HepG2 (cell line): Measurements from ENCODE around the gene KIF13A. TPM values are rescaled to one million over a fixed set of nuclear protein-coding genes. Genes with fewer than 3 reads are reported as not detected.
"Not testable (repeated sequence)": the region's sequence is repeated elsewhere in the genome, so short reads cannot be mapped to it uniquely, and the experiment has no call there.

Experiments
- ATAC-seq: fragments of 200-7000 bp; cut with Tn5 transposase; 3 replicates; pipeline ENCODE4 v1.9.1; 2020; ENCODE audit warnings: mild to moderate bottlenecking, moderate library complexity
- BruUV-seq: library from RNA; stranded (reverse); fragments of 400-500 nt; replicated peaks from 2 replicates; lab custom pipeline; 2021; lab: Mats Ljungman, UMichigan
- CTCF ChIA-PET: fragments of 300-600 bp; formaldehyde crosslinking; extraction: SDS; loops from one replicate; lab custom pipeline; 2021; ENCODE audit warnings: low total read pairs, inconsistent platforms, low intra/inter-chr PET ratio; lab: Yijun Ruan, JAX
- POLR2A ChIA-PET: fragments of 350-600 bp; sonication (Branson Sonifier 250); formaldehyde crosslinking; loops from one replicate; lab custom pipeline; 2020; ENCODE audit warnings: antibody characterized with exemption, inconsistent platforms; lab: Yijun Ruan, JAX
- DNase-seq: peaks from one replicate; pipeline ENCODE4 v3.0.0-alpha.2; 2015; ENCODE audit warnings: low spot score
- FAIRE-seq: peaks from 3 replicates; lab custom pipeline; 2011; peaks lifted over from hg19 to GRCh38; lab: Jason Lieb, UNC
- H2AFZ ChIP-seq: one replicate; pipeline ENCODE4 v1.6.1; 2011; ENCODE audit warnings: low read length, inconsistent platforms
- H3K27ac ChIP-seq: fragments of 300-600 bp; 3 replicates; pipeline ENCODE4 v1.8.0; 2011; ENCODE audit warnings: mixed run types, mild to moderate bottlenecking, mixed read lengths, low read length, inconsistent platforms; ENCODE audit not compliant: insufficient read depth; ENCODE audit errors: extremely low read length
- H3K27me3 ChIP-seq, 2 experiments: fragments of 200-600 bp in 1 of 2; 2 replicates in 1 of 2; 3 replicates in 1 of 2; pipeline versions ENCODE4 v1.6.0 to v1.8.0; 2011; ENCODE audit warnings: low read length in 2 of 2, mild to moderate bottlenecking in 2 of 2, moderate library complexity in 2 of 2, inconsistent platforms in 1 of 2; ENCODE audit not compliant: insufficient read depth in 2 of 2, control insufficient read depth in 1 of 2
- H3K36me3 ChIP-seq, 2 experiments: fragments of 200-600 bp in 1 of 2; replicated peaks in 1 of 2; 2 replicates in 1 of 2; 3 replicates in 1 of 2; pipeline versions ENCODE4 v1.5.1 to v1.8.0; 2011; ENCODE audit warnings: low read length in 2 of 2, inconsistent platforms in 1 of 2; ENCODE audit not compliant: insufficient read depth in 2 of 2, control insufficient read depth in 1 of 2
- H3K4me1 ChIP-seq: 2 replicates; pipeline ENCODE4 v1.5.1; 2012; ENCODE audit warnings: low read length, inconsistent platforms; ENCODE audit not compliant: insufficient read depth
- H3K4me2 ChIP-seq: 2 replicates; pipeline ENCODE4 v1.6.0; 2011; ENCODE audit warnings: low read depth, low read length, inconsistent platforms
- H3K4me3 ChIP-seq, 3 experiments: fragments of 200-600 bp in 1 of 3; sonication (generic), shearing (Covaris generic) in 1 of 3; replicated peaks in 1 of 3; 2 replicates each; pipeline ENCODE4 v1.5.1; 2011 to 2016; ENCODE audit warnings: low read length in 3 of 3, inconsistent platforms in 2 of 3, low read depth in 2 of 3, mild to moderate bottlenecking in 2 of 3, control low read depth in 1 of 3, mixed read lengths in 1 of 3; ENCODE audit not compliant: insufficient read depth in 1 of 3
- H3K79me2 ChIP-seq: one replicate; pipeline ENCODE4 v1.6.1; 2011; ENCODE audit warnings: low read length, inconsistent platforms; ENCODE audit not compliant: insufficient read depth
- H3K9ac ChIP-seq: 2 replicates; pipeline ENCODE4 v1.6.0; 2011; ENCODE audit warnings: mild to moderate bottlenecking, low read depth, low read length, inconsistent platforms; ENCODE audit not compliant: insufficient read depth
- H3K9me3 ChIP-seq: 2 replicates; pipeline ENCODE4 v1.5.1; 2012; ENCODE audit warnings: mild to moderate bottlenecking, low read length
- H4K20me1 ChIP-seq: 2 replicates; pipeline ENCODE4 v1.6.0; 2011; ENCODE audit warnings: inconsistent platforms, mild to moderate bottlenecking, low read length, moderate library complexity; ENCODE audit not compliant: insufficient read depth
- SMYD3 ChIP-seq: sonication (generic); formaldehyde crosslinking; IDR thresholded peaks from 2 replicates; pipeline ENCODE4 v1.8.1; 2023; ENCODE audit warnings: mild to moderate bottlenecking, missing genetic modification reagents
- SOX13 ChIP-seq, 3 experiments: fragments of 450-650 bp in 1 of 3; sonication (generic) in 1 of 3; formaldehyde crosslinking in 1 of 3; IDR thresholded peaks in 2 of 3; conservative IDR thresholded peaks in 1 of 3; 2 replicates each; pipeline versions ENCODE4 v1.5.0 to v1.6.1; 2016 to 2020; ENCODE audit warnings: antibody characterized with exemption in 1 of 3, mild to moderate bottlenecking in 1 of 3, missing compliant biosample characterization in 1 of 3, missing genetic modification reagents in 1 of 3, moderate library complexity in 1 of 3
- XBP1 ChIP-seq: sonication (generic); formaldehyde crosslinking; IDR thresholded peaks from 2 replicates; pipeline ENCODE4 v1.5.0; 2020; ENCODE audit warnings: missing genetic modification reagents
- WGBS: methylation state at CpG from one replicate; pipeline ENCODE4 v1.1.6; 2017; ENCODE audit warnings: low lambda C conversion rate; 5-methylcytosine and 5-hydroxymethylcytosine counted together
- in situ Hi-C: cut with HindIII; loops from 2 replicates; pipeline ENCODE4 v1.10.0; 2017; ENCODE audit warnings: low pct_unique_long_range_greater_than_20kb; ENCODE audit not compliant: extremely low pct_ligation_motif_present
- intact Hi-C: fragments of 100-400 bp; cut with micrococcal nuclease; formaldehyde crosslinking; loops from one replicate; pipeline ENCODE4 v1.10.0; 2022; ENCODE audit not compliant: unreplicated experiment
- polyA plus RNA-seq, 8 experiments: library from polyadenylated mRNA; depleted of rRNA in 3 of 8; stranded (reverse) in 7 of 8; unstranded in 1 of 8; fragments of >200 nt; fragmentation: Illumina TruSeq in 4 of 8; extraction: Trizol in 4 of 8; gene quantifications; 2 replicates each; pipeline versions ENCODE4 v1.2.1 to v1.2.3, GENCODE V29; 2011 to 2016; ENCODE audit warnings: low read depth in 4 of 8, missing spikeins in 1 of 8, mixed read lengths in 1 of 8; ENCODE audit not compliant: insufficient read depth in 1 of 8
- total RNA-seq, 5 experiments: library from RNA; depleted of rRNA; stranded (reverse); fragments of >200 nt; fragmentation: Illumina TruSeq; extraction: Trizol; gene quantifications; 2 replicates each; pipeline ENCODE4 v1.2.3, GENCODE V29; 2016; ENCODE audit warnings: low read depth in 1 of 5
- TF ChIP-seq, protein P1 (sequence below): sonication (generic); formaldehyde crosslinking; IDR thresholded peaks from 2 replicates; pipeline ENCODE4 v1.5.1; 2020; ENCODE audit warnings: mild to moderate bottlenecking, missing genetic modification reagents, moderate library complexity

Gene KIF13A
- total and polyA plus RNA-seq, 2 of the 13 experiments (the other 11 are each of a cell fraction or from before 2014, with no cell fraction given): 21.1 to 37.2 TPM

DNA sequence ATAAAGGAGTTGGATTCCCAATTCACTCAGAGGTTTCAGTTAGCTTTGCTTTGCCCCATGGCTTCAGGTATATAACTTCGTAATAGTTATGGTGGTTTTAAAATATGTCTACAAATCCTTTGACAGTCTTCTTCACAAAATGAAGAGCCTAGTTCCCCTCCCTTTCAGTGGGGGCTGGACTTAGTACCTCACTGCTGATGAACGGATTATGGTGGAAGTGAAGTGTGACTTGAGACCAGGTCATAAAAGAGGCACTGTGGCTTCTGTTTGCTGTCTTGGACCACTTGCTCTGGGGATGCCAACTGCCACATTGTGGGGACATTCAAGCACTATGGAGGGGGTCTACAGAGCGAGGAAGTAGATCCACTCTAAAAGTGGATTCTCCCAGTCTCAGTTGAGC, 233.2 kb downstream of the KIF13A start (continued):
- TF ChIP-seq SOX13 (IDR thresholded peaks at IDR 0.05) (no peak), SOX13 (CRISPR knock-in tag; conservative IDR thresholded peaks at IDR 0.05 in 1 of 2, IDR thresholded peaks at IDR 0.05 in 1 of 2) (no peak), XBP1 (CRISPR knock-in tag) (no peak), SMYD3 (CRISPR knock-in tag) (no peak)
- TF ChIP-seq, all 625 proteins: peak for 0

DNA sequence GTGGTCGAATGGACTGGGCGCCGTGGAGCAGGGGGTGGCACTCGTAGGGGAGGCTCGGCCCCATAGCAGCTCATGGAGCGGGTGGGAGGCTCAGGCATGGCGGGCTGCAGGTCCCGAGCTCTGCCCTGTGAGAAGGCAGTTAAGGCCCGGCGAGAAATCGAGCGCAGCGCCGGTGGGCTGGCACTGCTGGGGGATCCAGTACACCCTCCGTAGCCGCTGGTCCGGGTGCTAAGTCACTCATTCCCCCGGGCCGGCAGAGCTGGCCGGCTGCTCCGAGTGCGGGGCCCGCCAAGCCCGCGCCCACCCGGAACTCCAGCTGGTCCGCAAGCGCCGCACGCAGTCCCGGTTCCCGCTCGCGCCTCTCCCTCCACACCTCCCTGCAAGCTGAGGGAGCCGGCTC, 242.1 kb downstream of the KIF13A start:
- DNase-seq, H3K36me3 ChIP-seq, in situ Hi-C loops, H3K79me2 ChIP-seq, H3K27me3 ChIP-seq, intact Hi-C loops, H3K9ac ChIP-seq, H3K27ac ChIP-seq, H3K4me3 ChIP-seq, H2AFZ ChIP-seq, H4K20me1 ChIP-seq, FAIRE-seq, H3K4me2 ChIP-seq, H3K9me3 ChIP-seq, ATAC-seq, CTCF ChIA-PET, BruUV-seq: not testable (repeated sequence)
- POLR2A ChIA-PET: interaction anchor here (1.7 kb wide), 1 partner anchor 39 kb away, joined by 13 read pairs; the partner anchor contains the start of gene NUP153
- 96% methylated on average over 22 of the region's 35 CpGs for WGBS
- peaks cover 35% of the 10 kb centered on the region for H3K4me1 ChIP-seq
- TF ChIP-seq, protein P1, sequence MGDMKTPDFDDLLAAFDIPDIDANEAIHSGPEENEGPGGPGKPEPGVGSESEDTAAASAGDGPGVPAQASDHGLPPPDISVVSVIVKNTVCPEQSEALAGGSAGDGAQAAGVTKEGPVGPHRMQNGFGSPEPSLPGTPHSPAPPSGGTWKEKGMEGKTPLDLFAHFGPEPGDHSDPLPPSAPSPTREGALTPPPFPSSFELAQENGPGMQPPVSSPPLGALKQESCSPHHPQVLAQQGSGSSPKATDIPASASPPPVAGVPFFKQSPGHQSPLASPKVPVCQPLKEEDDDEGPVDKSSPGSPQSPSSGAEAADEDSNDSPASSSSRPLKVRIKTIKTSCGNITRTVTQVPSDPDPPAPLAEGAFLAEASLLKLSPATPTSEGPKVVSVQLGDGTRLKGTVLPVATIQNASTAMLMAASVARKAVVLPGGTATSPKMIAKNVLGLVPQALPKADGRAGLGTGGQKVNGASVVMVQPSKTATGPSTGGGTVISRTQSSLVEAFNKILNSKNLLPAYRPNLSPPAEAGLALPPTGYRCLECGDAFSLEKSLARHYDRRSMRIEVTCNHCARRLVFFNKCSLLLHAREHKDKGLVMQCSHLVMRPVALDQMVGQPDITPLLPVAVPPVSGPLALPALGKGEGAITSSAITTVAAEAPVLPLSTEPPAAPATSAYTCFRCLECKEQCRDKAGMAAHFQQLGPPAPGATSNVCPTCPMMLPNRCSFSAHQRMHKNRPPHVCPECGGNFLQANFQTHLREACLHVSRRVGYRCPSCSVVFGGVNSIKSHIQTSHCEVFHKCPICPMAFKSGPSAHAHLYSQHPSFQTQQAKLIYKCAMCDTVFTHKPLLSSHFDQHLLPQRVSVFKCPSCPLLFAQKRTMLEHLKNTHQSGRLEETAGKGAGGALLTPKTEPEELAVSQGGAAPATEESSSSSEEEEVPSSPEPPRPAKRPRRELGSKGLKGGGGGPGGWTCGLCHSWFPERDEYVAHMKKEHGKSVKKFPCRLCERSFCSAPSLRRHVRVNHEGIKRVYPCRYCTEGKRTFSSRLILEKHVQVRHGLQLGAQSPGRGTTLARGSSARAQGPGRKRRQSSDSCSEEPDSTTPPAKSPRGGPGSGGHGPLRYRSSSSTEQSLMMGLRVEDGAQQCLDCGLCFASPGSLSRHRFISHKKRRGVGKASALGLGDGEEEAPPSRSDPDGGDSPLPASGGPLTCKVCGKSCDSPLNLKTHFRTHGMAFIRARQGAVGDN (CRISPR knock-in tag): peak; percentile 18; the same call in 1 of the 2 replicates
